GM21515 (cell line): ENCODE results near the gene PDCD1.
"Not testable (repeated sequence)": the region's sequence is repeated elsewhere in the genome, so short reads cannot be mapped to it uniquely, and the experiment has no call there.

Source experiments
- ATAC-seq: cut with Tn5 transposase; IDR thresholded peaks from one replicate; pipeline ENCODE4 v1.9.1; 2021; ENCODE audit not compliant: unreplicated experiment

Gene PDCD1

GRCh38 chr2:241835611-241836010, 23.1 kb downstream of the PDCD1 start:
- no peak for ATAC-seq

- ATAC-seq: no peak
These were observed 24.0 kb downstream of the PDCD1 start for GRCh38 chr2:241834527-241835210.

GRCh38 chr2:241833756-241834526, 24.8 kb downstream of the PDCD1 start:
- ATAC-seq: not testable (repeated sequence)

DNA sequence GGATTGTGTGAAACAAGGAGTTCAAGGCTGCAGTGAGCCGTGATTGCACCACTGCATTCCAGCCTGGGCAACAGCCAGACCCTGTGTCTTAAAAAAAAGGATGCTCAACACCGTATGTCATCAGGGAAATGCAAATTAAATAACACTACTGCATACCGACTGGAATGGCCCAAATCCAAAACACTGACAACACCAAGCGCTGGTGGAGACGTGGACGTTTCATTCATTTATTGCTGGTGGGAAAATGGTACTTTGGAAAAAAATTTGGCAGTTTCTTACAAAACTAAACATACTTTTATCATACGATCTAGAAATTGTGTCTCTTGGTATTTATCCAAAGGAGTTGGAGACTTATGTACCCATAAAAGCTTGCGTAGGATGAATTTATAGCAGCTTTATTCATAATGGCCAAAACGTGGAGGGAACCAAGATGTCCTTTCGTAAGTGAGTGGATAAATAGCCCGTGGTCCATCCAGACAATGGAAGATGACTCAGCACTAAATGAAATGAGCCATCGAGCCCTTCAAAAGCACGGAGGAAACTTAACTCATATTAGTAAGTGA, 25.5 kb downstream of the PDCD1 start:
- ATAC-seq: no peak

- ATAC-seq: no peak
These were observed 31.3 kb downstream of the PDCD1 start for GRCh38 chr2:241827394-241827793.

- not testable (repeated sequence) for ATAC-seq
These were observed 34.9 kb downstream of the PDCD1 start for GRCh38 chr2:241823531-241824437.

DNA sequence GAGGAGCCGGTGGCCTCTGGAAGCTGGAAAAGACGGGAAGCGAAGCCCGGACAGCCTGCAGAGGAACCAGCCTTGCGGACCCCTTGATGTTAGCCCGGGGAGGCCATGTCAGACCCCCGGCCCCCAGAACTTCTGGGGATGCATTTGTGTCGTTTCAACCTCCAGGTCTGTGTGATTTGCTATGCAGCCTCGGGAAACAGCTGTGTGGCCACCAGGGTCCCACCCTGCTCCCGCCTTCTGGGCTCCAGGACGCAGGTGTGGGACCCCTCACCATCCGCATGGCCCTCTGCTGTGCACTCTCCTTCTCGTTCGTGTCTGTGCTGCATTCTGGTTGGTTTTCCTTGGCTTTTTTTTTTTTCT, 36.5 kb downstream of the PDCD1 start:
- ATAC-seq: no peak

DNA sequence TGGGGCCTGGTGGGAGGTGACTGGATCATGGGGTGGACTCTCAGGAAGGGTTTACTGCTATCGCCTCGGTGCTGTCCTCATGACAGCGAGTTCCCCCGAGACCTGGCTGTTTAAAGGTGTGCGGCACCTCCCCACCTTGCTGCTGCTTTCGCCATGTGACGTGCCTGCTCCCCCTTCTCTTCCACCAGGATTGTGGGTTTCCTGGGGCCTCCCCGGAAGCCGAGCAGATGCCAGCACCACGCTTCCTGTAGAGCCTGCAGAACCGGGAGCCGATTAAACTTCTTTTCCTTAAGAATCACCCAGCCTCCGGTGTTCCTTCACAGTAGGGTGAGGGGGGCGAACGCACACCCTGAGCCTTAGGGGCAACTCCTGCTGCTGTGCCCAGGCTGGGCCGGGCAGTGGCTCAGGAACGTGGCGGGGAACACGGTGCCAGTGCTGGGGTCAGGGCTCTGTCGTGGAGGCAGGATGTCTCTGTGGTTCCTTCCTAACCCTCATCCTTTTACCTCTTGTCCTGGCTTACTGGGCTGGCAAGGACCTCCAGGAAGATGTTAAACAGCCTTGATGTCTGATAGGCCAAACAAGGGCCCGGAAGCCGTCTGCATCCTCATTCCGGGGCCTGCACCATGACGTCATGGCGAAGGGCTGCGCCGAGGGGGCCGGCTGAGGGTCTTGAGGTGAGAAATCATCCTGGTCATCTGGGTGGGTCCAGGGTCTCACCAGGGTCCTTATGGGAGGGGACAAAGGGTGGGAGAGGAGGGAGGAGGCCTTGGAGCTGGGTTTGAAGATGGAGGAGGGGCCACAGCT, 37.0 kb downstream of the PDCD1 start:
- ATAC-seq: no peak

- ATAC-seq: no peak
These were observed 37.9 kb downstream of the PDCD1 start for GRCh38 chr2:241820625-241821384.

GRCh38 chr2:241819947-241820624, 38.6 kb downstream of the PDCD1 start:
- not testable (repeated sequence) for ATAC-seq

GRCh38 chr2:241818943-241819270, 39.8 kb downstream of the PDCD1 start:
- no peak for ATAC-seq

GRCh38 chr2:241818229-241818942, 40.3 kb downstream of the PDCD1 start:
- ATAC-seq: no peak

GRCh38 chr2:241817821-241818215, 40.9 kb downstream of the PDCD1 start:
- not testable (repeated sequence) for ATAC-seq

GRCh38 chr2:241817126-241817820, 41.4 kb downstream of the PDCD1 start:
- ATAC-seq: no peak

- ATAC-seq: no peak
These were observed 42.1 kb downstream of the PDCD1 start for GRCh38 chr2:241816431-241817121.

- ATAC-seq: no peak
These were observed 42.9 kb downstream of the PDCD1 start for GRCh38 chr2:241815477-241816430.
